ENCODE data around the gene CLCF1. TPM values are rescaled to one million over a fixed set of nuclear protein-coding genes. Genes with fewer than 3 reads are reported as not detected.
A peak's percentile ranks its signal among the peaks of the same experiment; 100 is the strongest.

CLCF1 gene
- total RNA-seq, 1 donor from 2014 or later, result 1.8 TPM

GRCh38 chr11:67366961-67367760, 6.2 kb downstream of the CLCF1 start:
- Histone ChIP-seq H3K36me3 (ENCODE audit: control insufficient read depth, insufficient read depth, low read length) (peaks cover 3% of the 10 kb centered on the region), H3K4me3 (ENCODE audit: low read depth, low read length) (no peak overlapping the region), H3K27me3 (ENCODE audit: control insufficient read depth, insufficient read depth, low read length) (no peaks in the 10 kb centered on the region)
- TF ChIP-seq, protein P1, sequence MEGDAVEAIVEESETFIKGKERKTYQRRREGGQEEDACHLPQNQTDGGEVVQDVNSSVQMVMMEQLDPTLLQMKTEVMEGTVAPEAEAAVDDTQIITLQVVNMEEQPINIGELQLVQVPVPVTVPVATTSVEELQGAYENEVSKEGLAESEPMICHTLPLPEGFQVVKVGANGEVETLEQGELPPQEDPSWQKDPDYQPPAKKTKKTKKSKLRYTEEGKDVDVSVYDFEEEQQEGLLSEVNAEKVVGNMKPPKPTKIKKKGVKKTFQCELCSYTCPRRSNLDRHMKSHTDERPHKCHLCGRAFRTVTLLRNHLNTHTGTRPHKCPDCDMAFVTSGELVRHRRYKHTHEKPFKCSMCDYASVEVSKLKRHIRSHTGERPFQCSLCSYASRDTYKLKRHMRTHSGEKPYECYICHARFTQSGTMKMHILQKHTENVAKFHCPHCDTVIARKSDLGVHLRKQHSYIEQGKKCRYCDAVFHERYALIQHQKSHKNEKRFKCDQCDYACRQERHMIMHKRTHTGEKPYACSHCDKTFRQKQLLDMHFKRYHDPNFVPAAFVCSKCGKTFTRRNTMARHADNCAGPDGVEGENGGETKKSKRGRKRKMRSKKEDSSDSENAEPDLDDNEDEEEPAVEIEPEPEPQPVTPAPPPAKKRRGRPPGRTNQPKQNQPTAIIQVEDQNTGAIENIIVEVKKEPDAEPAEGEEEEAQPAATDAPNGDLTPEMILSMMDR (IDR thresholded peaks at IDR 0.05; ENCODE audit: insufficient read depth, low read length, severe bottlenecking), result no peak
- DNase-seq (ENCODE audit: low read depth), result no peak
- FAIRE-seq, result peak; percentile 47

DNA sequence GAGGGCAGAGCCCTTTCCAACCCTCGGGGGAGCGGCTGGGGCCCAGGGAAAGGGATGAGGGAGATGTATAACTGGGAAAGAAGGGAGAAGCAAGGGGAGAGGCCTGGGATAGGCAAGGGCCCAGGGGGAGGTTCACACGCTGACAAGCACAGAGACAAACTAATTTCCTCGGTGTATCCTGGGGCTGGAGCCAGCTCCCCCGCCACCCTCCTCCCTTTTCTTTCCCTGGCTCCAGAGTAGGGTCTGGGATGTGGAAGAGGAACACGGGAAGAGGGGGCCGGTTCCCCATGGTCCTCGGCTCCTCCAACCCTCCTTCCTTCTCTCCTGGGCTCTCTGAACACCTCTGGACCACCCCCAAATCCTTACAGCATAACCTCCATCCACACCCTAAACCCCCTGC, 6.9 kb downstream of the CLCF1 start:
- Histone ChIP-seq H3K4me3 (ENCODE audit: low read depth, low read length) (no peak overlapping the region), H3K36me3 (ENCODE audit: control insufficient read depth, insufficient read depth, low read length) (peaks cover 3% of the 10 kb centered on the region), H3K27me3 (ENCODE audit: control insufficient read depth, insufficient read depth, low read length) (no peaks in the 10 kb centered on the region)
- no peak for DNase-seq (ENCODE audit: low read depth)
- TF ChIP-seq, protein P1 (IDR thresholded peaks at IDR 0.05; ENCODE audit: insufficient read depth, low read length, severe bottlenecking), result no peak
- peak; percentile 7 for FAIRE-seq

- no peaks in the 10 kb centered on the region for H3K27me3 ChIP-seq (ENCODE audit: control insufficient read depth, insufficient read depth, low read length)
- H3K36me3 ChIP-seq (ENCODE audit: control insufficient read depth, insufficient read depth, low read length), result peaks cover 3% of the 10 kb centered on the region
- TF ChIP-seq, protein P1 (IDR thresholded peaks at IDR 0.05; ENCODE audit: insufficient read depth, low read length, severe bottlenecking), result no peak
- FAIRE-seq (peak; percentile 32), DNase-seq (ENCODE audit: low read depth) (no peak)
- H3K4me3 ChIP-seq (ENCODE audit: low read depth, low read length), result no peak overlapping the region
These were observed 7.5 kb downstream of the CLCF1 start for GRCh38 chr11:67365736-67366444.

DNA sequence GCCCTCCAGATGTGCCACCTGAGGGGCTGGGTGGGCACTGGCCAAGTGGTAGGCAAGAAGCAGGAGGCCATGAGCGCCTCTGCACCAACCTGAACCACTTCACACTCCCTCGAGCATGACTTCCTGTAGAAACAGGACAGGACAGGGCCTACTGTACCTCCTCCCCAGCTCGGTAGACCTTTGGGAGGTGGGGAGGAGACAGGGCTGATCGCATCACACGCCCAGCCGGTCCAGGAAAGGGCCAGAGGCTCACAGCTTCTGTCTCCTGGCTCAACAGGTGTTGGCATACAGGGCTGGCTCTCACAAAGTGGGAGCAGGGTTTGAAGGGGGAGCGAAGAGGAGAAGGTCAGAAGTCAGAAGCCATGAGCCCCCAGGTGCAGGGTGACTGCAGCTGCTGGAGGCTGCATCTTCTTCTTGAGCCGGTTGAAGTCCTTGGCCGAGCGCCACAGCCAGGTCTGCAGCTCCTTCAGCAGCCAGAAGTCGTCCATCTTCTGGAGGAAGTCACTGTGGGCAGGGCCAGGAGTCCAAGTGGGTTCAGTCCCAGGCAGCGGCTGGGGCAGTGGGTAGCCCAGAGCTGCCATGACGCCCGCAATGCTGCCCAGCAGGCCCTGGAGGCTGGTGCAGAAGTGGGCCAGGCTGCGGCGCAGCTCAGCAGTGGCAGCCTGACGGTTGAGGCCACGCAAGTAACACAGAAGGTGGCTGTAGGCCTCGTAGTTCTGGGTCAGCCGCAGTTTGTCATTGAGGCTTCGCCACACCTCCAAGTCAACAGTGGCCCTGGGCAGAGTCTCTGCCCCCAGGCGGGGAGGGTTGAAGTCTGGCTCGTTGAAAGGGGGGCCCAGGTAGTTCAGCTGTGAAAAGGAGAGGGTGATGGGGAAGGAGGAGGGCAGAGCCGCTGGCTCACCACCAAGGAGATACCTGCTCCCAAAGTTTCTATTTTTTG, 8.3 kb downstream of the CLCF1 start:
- no peaks in the 10 kb centered on the region for H3K27me3 ChIP-seq (ENCODE audit: control insufficient read depth, insufficient read depth, low read length)
- no peak overlapping the region for H3K4me3 ChIP-seq (ENCODE audit: low read depth, low read length)
- DNase-seq (ENCODE audit: low read depth), result no peak
- H3K36me3 ChIP-seq (ENCODE audit: control insufficient read depth, insufficient read depth, low read length), result peaks cover 3% of the 10 kb centered on the region
- TF ChIP-seq, protein P1 (IDR thresholded peaks at IDR 0.05; ENCODE audit: insufficient read depth, low read length, severe bottlenecking), result no peak
- no peak for FAIRE-seq

GRCh38 chr11:67364169-67364568, 9.2 kb downstream of the CLCF1 start:
- DNase-seq (ENCODE audit: low read depth), result no peak
- peaks cover 3% of the 10 kb centered on the region for H3K36me3 ChIP-seq (ENCODE audit: control insufficient read depth, insufficient read depth, low read length)
- TF ChIP-seq, protein P1 (IDR thresholded peaks at IDR 0.05; ENCODE audit: insufficient read depth, low read length, severe bottlenecking), result no peak
- no peaks in the 10 kb centered on the region for H3K27me3 ChIP-seq (ENCODE audit: control insufficient read depth, insufficient read depth, low read length)
- no peak overlapping the region for H3K4me3 ChIP-seq (ENCODE audit: low read depth, low read length)
- FAIRE-seq, result no peak

All from bronchial epithelial cell (primary cell).